Neutrophil (primary cell): ENCODE data around the gene UIMC1.

Experiments
- H3K27ac ChIP-seq: fragments of 200-600 bp; sonication (generic); 2 replicates; pipeline ENCODE4 v1.5.1; 2016; ENCODE audit warnings: mild to moderate bottlenecking, moderate library complexity
- H3K27me3 ChIP-seq: fragments of 200-600 bp; sonication (generic); 2 replicates; pipeline ENCODE4 v1.6.0; 2016; ENCODE audit warnings: mild to moderate bottlenecking
- H3K36me3 ChIP-seq: fragments of 200-600 bp; sonication (generic); 2 replicates; pipeline ENCODE4 v1.5.1; 2017
- H3K4me1 ChIP-seq, 2 experiments: fragments of 200-600 bp in 1 of 2; sonication (generic) in 1 of 2; 1 replicate in 1 of 2; 2 replicates in 1 of 2; pipeline versions ENCODE4 v1.5.1 to v1.6.1; 2013 to 2016; ENCODE audit warnings: low read depth in 1 of 2, low read length in 1 of 2, mild to moderate bottlenecking in 1 of 2, moderate library complexity in 1 of 2; ENCODE audit not compliant: control insufficient read depth in 1 of 2, insufficient read depth in 1 of 2
- H3K4me3 ChIP-seq, 2 experiments: fragments of 200-600 bp in 1 of 2; sonication (generic) in 1 of 2; 1 replicate in 1 of 2; 2 replicates in 1 of 2; pipeline ENCODE4 v1.5.1; 2013 to 2016; ENCODE audit warnings: low read depth in 1 of 2, low read length in 1 of 2, mild to moderate bottlenecking in 1 of 2, moderate library complexity in 1 of 2
- H3K9me3 ChIP-seq: fragments of 200-600 bp; sonication (generic); 2 replicates; pipeline ENCODE4 v1.5.1; 2016
- TF ChIP-seq, protein P1 (sequence below): fragments of 200-600 bp; sonication (generic); IDR thresholded peaks from 2 replicates; pipeline ENCODE4 v1.5.1; 2016; ENCODE audit warnings: antibody characterized with exemption

Gene UIMC1

GRCh38 chr5:177043114-177043513 lies 36.5 kb upstream of the UIMC1 start:
- H3K4me3 ChIP-seq: no peak overlapping the region
- H3K36me3 ChIP-seq: peaks cover 58% of the 10 kb centered on the region
- H3K27me3 ChIP-seq: no peaks in the 10 kb centered on the region
- H3K27ac ChIP-seq: no peak overlapping the region
- no peaks in the 10 kb centered on the region for H3K4me1 ChIP-seq
- TF ChIP-seq, protein P1, sequence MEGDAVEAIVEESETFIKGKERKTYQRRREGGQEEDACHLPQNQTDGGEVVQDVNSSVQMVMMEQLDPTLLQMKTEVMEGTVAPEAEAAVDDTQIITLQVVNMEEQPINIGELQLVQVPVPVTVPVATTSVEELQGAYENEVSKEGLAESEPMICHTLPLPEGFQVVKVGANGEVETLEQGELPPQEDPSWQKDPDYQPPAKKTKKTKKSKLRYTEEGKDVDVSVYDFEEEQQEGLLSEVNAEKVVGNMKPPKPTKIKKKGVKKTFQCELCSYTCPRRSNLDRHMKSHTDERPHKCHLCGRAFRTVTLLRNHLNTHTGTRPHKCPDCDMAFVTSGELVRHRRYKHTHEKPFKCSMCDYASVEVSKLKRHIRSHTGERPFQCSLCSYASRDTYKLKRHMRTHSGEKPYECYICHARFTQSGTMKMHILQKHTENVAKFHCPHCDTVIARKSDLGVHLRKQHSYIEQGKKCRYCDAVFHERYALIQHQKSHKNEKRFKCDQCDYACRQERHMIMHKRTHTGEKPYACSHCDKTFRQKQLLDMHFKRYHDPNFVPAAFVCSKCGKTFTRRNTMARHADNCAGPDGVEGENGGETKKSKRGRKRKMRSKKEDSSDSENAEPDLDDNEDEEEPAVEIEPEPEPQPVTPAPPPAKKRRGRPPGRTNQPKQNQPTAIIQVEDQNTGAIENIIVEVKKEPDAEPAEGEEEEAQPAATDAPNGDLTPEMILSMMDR: no peak
- H3K9me3 ChIP-seq: no peaks in the 10 kb centered on the region

GRCh38 chr5:177041936-177042335 lies 35.4 kb upstream of the UIMC1 start:
- Histone ChIP-seq H3K9me3 (no peaks in the 10 kb centered on the region), H3K4me3 (no peak overlapping the region), H3K4me1 (no peaks in the 10 kb centered on the region), H3K27me3 (no peaks in the 10 kb centered on the region), H3K27ac (no peak overlapping the region), H3K36me3 (peaks cover 50% of the 10 kb centered on the region)
- TF ChIP-seq, protein P1: no peak

DNA sequence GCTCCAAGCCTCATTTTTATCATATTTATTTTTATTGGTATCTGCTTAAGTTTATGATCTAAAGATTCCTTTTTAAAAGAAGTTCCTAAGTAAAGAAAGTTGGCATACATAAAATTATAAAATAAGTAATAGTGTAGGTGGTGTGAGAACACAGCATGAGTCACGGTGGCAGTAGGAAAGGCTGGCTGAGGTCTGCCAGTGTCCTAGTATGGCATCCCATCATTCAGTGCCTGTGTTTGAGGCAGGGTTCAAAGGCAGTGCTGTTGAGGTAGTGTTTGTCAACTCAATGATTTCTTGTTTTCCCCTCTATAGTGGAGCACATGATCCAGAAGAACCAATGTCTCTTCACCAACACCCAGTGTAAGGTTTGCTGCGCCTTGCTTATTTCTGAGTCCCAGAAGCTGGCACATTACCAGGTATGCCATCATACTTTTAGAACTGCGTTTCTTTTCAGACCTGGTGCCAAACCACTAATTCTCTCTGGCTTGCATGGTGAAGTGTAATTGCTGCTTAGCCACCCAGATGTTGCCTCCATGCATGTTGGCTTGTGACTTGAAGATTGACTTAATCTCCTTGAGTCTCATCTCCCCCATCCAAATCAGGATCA lies 34.3 kb upstream of the UIMC1 start:
- H3K36me3 ChIP-seq: peaks cover 46% of the 10 kb centered on the region
- TF ChIP-seq, protein P1: no peak
- H3K27me3 ChIP-seq: no peaks in the 10 kb centered on the region
- H3K27ac ChIP-seq: no peak overlapping the region
- no peak overlapping the region for H3K4me3 ChIP-seq
- peaks cover 4 to 8% of the 10 kb centered on the region in 2 experiments for H3K4me1 ChIP-seq
- no peaks in the 10 kb centered on the region for H3K9me3 ChIP-seq

- peaks cover 12% of the 10 kb centered on the region for H3K36me3 ChIP-seq
- no peaks in the 10 kb centered on the region for H3K9me3 ChIP-seq
- no peak overlapping the region for H3K4me3 ChIP-seq
- no peaks in the 10 kb centered on the region for H3K27me3 ChIP-seq
- no peak overlapping the region for H3K27ac ChIP-seq
- TF ChIP-seq, protein P1: no peak
- H3K4me1 ChIP-seq: peaks cover 4 to 8% of the 10 kb centered on the region in 2 experiments
These were observed 30.3 kb upstream of the UIMC1 start for GRCh38 chr5:177036921-177037320.

DNA sequence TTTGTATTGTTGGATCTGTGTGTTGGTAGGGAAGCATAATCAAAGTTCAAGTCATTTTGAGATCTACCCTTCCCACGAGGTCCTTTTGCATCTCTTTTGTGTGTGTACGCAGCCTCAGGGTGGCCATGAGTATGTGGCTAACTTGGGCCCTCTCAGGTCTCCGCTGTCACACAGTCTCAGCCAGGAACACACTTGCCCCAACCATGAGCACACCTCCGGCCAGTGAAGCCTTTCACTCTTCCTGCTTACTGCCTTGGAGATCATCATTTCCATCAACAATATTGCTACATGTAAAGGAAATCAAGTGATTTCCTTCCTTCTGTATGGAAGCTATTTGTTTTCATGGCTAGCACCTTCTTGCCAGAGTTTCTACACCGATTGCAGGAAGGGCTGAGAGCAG lies 29.9 kb upstream of the UIMC1 start:
- Histone ChIP-seq H3K4me3 (no peak overlapping the region), H3K36me3 (peaks cover 7% of the 10 kb centered on the region), H3K27me3 (no peaks in the 10 kb centered on the region), H3K27ac (no peak overlapping the region), H3K9me3 (no peaks in the 10 kb centered on the region), H3K4me1 (peaks cover 4 to 8% of the 10 kb centered on the region in 2 experiments)
- TF ChIP-seq, protein P1: no peak
